Psoas muscle (tissue), 8 donors: ENCODE data around the gene ARFIP1. TPM values are rescaled to one million over a fixed set of nuclear protein-coding genes. Genes with fewer than 3 reads are reported as not detected.

ENCODE experiments used
- ATAC-seq, 4 donors: fragments of 200-7000 bp; cut with Tn5 transposase; one replicate each; pipeline ENCODE4 v1.9.1; 2020; ENCODE audit warnings: moderate library complexity in 3 of 4, mild to moderate bottlenecking in 2 of 4
- DNase-seq, 2 donors: peaks; one replicate each; pipeline ENCODE4 v3.0.0-alpha.2; 2020
- H3K27ac ChIP-seq: fragments of 200-600 bp; one replicate; pipeline ENCODE4 v1.8.0; 2022
- H3K27me3 ChIP-seq, 3 donors: fragments of 200-600 bp in 1 of 3; one replicate each; pipeline versions ENCODE4 v1.6.1 to v1.8.0; 2013 to 2022; ENCODE audit warnings: low read length in 2 of 3, mild to moderate bottlenecking in 2 of 3, moderate library complexity in 1 of 3; ENCODE audit not compliant: insufficient read depth in 3 of 3
- H3K36me3 ChIP-seq, 2 donors: fragments of 200-600 bp in 1 of 2; one replicate each; pipeline versions ENCODE4 v1.6.1 to v1.8.0; 2013 to 2022; ENCODE audit warnings: low read depth in 1 of 2, mild to moderate bottlenecking in 1 of 2, moderate library complexity in 1 of 2; ENCODE audit not compliant: insufficient read depth in 1 of 2
- H3K4me1 ChIP-seq: fragments of 200-600 bp; one replicate; pipeline ENCODE4 v1.8.0; 2022
- H3K4me3 ChIP-seq: fragments of 200-600 bp; one replicate; pipeline ENCODE4 v1.8.0; 2022; ENCODE audit warnings: mild to moderate bottlenecking
- H3K9me3 ChIP-seq: fragments of 200-600 bp; one replicate; pipeline ENCODE4 v1.8.0; 2022
- WGBS, 3 donors: extraction: QIAGEN DNeasy Blood & Tissue Kit; methylation state at CpG; one replicate each; pipeline versions ENCODE4 v1.1.6 to v1.1.7; 2013; 5-methylcytosine and 5-hydroxymethylcytosine counted together
- intact Hi-C, 2 donors: fragments of 100-400 bp; cut with DNase I; formaldehyde crosslinking; loops; one replicate each; pipeline versions ENCODE4 v1.11.0 to v1.14.2; 2022
- polyA plus RNA-seq, 3 donors: library from polyadenylated mRNA; stranded (reverse); fragments of 200-250 nt; gene quantifications; one replicate each; pipeline ENCODE4 v1.2.3, GENCODE V29; 2013
- total RNA-seq, 4 donors: library from RNA; stranded (reverse); fragmentation: NEBNext Ultra II Directional in 2 of 4; extraction: Animal tissue kit (Norgen Biotek cat#: 25700) in 2 of 4; gene quantifications; one replicate each; pipeline versions ENCODE4 v1.2.1 to v1.2.4, GENCODE V29; 2021 to 2023
- TF ChIP-seq, protein P1 (sequence below): fragments of 200-600 bp; IDR thresholded peaks from one replicate; pipeline ENCODE4 v1.8.0; 2022; ENCODE audit warnings: antibody characterized with exemption
- donor health status: healthy with polysubstance abuse.
- donor health status: DM: no; HTN: no; CAD: no; lungs with moderate emphysema.
- donor health status: Bipolar disorder and iron deficiency.
- donor health status: healthy.
- donor health status: DM: yes; HTN: yes; CAD: no.
- donor health status: DM: no; HTN: no; CAD: no.
- donor health status: DM: no; HTN: no; CAD: no.
- donor health status: DM: yes; HTN: yes; CAD: no.

The ARFIP1 gene
- total and polyA plus RNA-seq, 7 donors = 6.8 to 15.7 (median 12.2) TPM

DNA sequence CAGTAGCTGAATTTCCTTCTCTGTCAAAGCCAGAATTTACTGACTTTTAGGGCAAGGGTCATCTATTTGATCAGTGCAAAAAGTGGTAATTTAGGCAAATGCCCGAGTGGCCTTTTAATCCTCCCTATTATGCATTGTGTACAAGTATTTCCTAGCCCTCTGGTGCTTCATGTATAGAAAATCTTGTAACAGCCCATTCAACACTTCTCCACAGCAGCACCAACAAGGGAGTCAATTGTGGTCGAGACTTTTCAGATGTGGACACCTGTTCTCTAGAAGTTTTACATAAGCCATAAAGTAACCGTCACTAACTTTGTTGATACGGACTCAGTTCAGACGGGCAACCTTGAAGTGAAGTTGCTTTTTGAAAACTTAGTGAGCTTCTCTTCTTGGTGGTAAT is 105.4 kb downstream of the ARFIP1 start:
- DNase-seq = no peak
- Histone ChIP-seq H3K36me3 (peaks cover 6 to 39% of the 10 kb centered on the region in 2 donors), H3K27me3 (no peaks in the 10 kb centered on the region), H3K9me3 (no peaks in the 10 kb centered on the region), H3K4me1 (no peaks in the 10 kb centered on the region), H3K4me3 (no peak overlapping the region), H3K27ac (no peak overlapping the region)
- TF ChIP-seq, protein P1, sequence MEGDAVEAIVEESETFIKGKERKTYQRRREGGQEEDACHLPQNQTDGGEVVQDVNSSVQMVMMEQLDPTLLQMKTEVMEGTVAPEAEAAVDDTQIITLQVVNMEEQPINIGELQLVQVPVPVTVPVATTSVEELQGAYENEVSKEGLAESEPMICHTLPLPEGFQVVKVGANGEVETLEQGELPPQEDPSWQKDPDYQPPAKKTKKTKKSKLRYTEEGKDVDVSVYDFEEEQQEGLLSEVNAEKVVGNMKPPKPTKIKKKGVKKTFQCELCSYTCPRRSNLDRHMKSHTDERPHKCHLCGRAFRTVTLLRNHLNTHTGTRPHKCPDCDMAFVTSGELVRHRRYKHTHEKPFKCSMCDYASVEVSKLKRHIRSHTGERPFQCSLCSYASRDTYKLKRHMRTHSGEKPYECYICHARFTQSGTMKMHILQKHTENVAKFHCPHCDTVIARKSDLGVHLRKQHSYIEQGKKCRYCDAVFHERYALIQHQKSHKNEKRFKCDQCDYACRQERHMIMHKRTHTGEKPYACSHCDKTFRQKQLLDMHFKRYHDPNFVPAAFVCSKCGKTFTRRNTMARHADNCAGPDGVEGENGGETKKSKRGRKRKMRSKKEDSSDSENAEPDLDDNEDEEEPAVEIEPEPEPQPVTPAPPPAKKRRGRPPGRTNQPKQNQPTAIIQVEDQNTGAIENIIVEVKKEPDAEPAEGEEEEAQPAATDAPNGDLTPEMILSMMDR = no peak
- 66 to 81% (median 67%) methylated on average over 5 of the region's 5 CpGs for WGBS, 3 donors
- ATAC-seq = no peak
- intact Hi-C loops = no loop called here

DNA sequence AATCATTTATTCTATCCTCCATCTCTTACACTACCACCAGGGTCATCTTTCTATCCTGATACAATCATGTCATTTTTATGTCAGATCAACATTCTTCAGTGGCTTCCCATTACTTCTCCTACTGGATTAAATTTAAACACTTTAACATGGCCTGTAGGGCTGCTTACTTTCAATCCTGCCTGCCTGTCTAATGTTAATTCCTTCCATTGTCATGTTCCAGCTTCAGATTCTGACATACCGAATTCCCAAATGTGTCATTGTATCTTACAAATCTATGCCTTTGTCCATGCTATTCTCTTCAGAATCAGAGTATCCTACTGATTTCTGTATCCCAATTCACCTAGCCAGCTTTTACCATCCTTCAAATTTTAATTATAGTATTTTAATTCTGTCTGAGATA is 106.4 kb downstream of the ARFIP1 start:
- intact Hi-C loops = no loop called here
- no peaks in the 10 kb centered on the region for H3K9me3 ChIP-seq
- no peaks in the 10 kb centered on the region for H3K4me1 ChIP-seq
- peaks cover 6 to 39% of the 10 kb centered on the region in 2 donors for H3K36me3 ChIP-seq
- DNase-seq (no peak), ATAC-seq (no peak)
- TF ChIP-seq, protein P1 = no peak
- no peak overlapping the region for H3K27ac ChIP-seq
- no peaks in the 10 kb centered on the region for H3K27me3 ChIP-seq
- 95 to 97% (median 95%) methylated on average over 1 of the region's 1 CpG for WGBS, 3 donors
- no peak overlapping the region for H3K4me3 ChIP-seq

DNA sequence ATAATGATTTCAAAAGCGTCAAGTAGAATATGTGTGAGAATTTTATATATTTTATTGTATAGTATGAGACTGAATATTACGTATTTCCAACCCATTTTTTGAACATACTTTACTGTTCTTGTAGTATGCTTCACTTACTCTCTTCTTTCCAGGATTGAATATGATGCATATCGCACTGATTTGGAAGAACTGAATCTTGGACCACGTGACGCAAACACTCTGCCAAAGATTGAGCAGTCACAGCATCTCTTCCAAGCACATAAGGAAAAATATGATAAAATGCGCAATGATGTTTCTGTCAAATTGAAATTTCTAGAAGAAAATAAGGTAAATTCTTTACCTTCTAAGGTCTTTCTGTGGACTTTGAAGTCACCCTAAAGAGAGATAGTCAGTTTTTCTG is 108.2 kb downstream of the ARFIP1 start:
- 94% methylated on average over 6 of the region's 6 CpGs for WGBS, 3 donors
- Histone ChIP-seq H3K36me3 (peaks cover 9 to 43% of the 10 kb centered on the region in 2 donors), H3K9me3 (no peaks in the 10 kb centered on the region), H3K4me3 (no peak overlapping the region), H3K27ac (no peak overlapping the region), H3K27me3 (no peaks in the 10 kb centered on the region), H3K4me1 (no peaks in the 10 kb centered on the region)
- DNase-seq (no peak), ATAC-seq (no peak)
- intact Hi-C loops = no loop called here
- TF ChIP-seq, protein P1 = no peak

DNA sequence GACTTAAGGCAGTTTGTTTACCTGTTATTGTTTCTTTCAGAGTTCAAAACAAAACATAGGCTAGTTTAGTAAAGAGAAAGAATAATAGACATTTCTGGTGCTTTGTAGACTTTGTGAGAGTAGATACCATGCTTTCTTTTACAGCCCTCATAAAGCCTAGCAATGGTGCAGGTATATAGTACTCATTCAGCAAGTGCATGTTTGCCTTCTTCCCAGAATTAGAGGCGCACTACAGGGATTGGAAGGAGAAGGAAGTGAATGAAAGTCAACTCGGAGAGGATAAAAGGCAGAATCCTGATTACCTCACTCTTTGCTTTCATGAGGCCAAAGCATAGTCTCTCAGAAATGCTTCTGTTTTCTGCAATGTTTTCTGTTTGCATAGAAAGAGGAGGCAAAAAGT is 113.2 kb downstream of the ARFIP1 start:
- WGBS, 3 donors = 80 to 81% (median 81%) methylated on average over 2 of the region's 2 CpGs
- DNase-seq = no peak
- intact Hi-C loops = no loop called here

DNA sequence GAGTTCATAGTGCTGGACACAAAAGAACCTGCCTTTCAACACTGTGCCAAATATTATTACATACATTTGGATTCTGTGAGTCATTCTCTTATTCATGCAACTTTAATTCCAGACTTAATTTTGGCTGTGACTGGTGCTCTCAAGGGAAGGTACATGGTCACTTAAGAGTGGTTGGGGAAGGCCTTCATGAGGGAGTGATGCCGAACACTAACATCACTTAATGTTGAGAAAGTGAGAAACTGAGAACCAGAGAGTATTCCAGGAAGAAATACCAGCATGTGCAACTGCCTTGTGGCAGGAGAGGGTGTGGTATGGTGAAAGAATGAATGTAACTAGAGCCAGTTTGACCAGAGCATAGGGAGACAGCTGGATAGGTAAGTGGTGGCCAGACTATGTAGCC is 114.9 kb downstream of the ARFIP1 start:
- peak in 3 of 4 donors; percentile 62 to 75 (median 70) for ATAC-seq
- Histone ChIP-seq H3K27ac (no peak overlapping the region), H3K27me3 (no peaks in the 10 kb centered on the region), H3K9me3 (no peaks in the 10 kb centered on the region), H3K4me1 (no peaks in the 10 kb centered on the region), H3K36me3 (peaks cover 4 to 10% of the 10 kb centered on the region in 2 donors), H3K4me3 (no peak overlapping the region)
- intact Hi-C loops = no loop called here
- TF ChIP-seq, protein P1 = no peak
- no peak for DNase-seq
- 87 to 95% (median 92%) methylated on average over 1 of the region's 1 CpG for WGBS, 3 donors

More for the DNA sequence above, 113.2 kb downstream of the ARFIP1 start:
- no peaks in the 10 kb centered on the region for H3K9me3 ChIP-seq
- no peak overlapping the region for H3K27ac ChIP-seq
- no peak overlapping the region for H3K4me3 ChIP-seq
- ATAC-seq = no peak
- TF ChIP-seq, protein P1 = no peak
- H3K4me1 ChIP-seq = no peaks in the 10 kb centered on the region
- H3K36me3 ChIP-seq = peaks cover 7 to 23% of the 10 kb centered on the region in 2 donors
- no peaks in the 10 kb centered on the region for H3K27me3 ChIP-seq
